ENCODE results near the gene ATAD5. TPM values are rescaled to one million over a fixed set of nuclear protein-coding genes. Genes with fewer than 3 reads are reported as not detected.

ATAD5 gene, protein sequence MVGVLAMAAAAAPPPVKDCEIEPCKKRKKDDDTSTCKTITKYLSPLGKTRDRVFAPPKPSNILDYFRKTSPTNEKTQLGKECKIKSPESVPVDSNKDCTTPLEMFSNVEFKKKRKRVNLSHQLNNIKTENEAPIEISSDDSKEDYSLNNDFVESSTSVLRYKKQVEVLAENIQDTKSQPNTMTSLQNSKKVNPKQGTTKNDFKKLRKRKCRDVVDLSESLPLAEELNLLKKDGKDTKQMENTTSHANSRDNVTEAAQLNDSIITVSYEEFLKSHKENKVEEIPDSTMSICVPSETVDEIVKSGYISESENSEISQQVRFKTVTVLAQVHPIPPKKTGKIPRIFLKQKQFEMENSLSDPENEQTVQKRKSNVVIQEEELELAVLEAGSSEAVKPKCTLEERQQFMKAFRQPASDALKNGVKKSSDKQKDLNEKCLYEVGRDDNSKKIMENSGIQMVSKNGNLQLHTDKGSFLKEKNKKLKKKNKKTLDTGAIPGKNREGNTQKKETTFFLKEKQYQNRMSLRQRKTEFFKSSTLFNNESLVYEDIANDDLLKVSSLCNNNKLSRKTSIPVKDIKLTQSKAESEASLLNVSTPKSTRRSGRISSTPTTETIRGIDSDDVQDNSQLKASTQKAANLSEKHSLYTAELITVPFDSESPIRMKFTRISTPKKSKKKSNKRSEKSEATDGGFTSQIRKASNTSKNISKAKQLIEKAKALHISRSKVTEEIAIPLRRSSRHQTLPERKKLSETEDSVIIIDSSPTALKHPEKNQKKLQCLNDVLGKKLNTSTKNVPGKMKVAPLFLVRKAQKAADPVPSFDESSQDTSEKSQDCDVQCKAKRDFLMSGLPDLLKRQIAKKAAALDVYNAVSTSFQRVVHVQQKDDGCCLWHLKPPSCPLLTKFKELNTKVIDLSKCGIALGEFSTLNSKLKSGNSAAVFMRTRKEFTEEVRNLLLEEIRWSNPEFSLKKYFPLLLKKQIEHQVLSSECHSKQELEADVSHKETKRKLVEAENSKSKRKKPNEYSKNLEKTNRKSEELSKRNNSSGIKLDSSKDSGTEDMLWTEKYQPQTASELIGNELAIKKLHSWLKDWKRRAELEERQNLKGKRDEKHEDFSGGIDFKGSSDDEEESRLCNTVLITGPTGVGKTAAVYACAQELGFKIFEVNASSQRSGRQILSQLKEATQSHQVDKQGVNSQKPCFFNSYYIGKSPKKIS (N-terminal part only)
- under 1 TPM; 0.35 to 0.95 (median 0.55) TPM for total RNA-seq
- under 1 TPM; 0.19 to 0.49 TPM for polyA plus RNA-seq

DNA sequence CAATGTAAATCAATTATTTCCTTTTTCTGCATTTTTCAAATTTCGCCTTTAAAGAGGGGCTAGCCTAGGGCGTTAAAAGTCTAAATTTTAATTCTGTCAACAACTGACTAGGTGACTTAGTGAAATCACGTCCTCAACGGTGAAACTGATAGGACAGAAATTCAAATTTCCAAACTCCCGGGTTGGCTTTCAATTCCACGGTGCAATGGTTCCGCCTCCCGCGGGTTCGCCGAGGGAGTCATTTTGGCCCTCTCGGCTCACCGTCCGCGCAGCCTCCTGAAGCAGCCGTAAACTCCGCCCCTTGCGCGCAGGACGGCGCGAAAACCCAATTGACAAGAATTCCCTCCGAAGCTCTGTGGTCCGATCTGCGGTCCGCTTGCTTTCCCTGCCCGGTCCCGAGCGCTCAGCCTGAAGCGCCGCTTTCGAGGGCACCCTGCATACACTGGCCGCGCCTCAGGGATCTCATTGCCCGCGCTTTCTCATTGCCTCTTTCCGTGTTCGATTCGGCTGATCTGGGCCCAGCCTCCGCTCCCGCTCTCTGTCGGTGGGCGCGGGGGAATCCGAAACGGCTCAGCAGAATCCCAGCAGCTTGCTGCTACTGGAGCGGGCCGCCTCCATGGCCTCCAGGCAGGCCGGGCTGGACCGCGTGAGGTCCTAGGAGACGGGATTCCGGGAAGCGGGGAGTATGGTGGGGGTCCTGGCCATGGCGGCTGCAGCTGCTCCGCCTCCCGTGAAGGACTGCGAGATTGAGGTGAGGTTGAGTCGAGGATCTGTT lies at the start of gene ATAD5:
TSS of gene ATAD5 (plus strand) at position 304 of the 775 bp plus-strand sequence. CDS start at position 686, 382 bp downstream.
- Histone ChIP-seq H3K27ac (no peak within 1 kb of the TSS), H3K9me3 (no peaks in the 10 kb centered on the region), H3K4me3 (peak within 1 kb of the TSS; percentile 65 to 82 (median 70)), H3K36me3 (no peaks in the 10 kb centered on the region), H3K27me3 (no peaks in the 10 kb centered on the region), H3K4me1 (peaks cover 0 to 9% (median 0%) of the 10 kb centered on the region in 3 donors)
- TF ChIP-seq, protein P1, sequence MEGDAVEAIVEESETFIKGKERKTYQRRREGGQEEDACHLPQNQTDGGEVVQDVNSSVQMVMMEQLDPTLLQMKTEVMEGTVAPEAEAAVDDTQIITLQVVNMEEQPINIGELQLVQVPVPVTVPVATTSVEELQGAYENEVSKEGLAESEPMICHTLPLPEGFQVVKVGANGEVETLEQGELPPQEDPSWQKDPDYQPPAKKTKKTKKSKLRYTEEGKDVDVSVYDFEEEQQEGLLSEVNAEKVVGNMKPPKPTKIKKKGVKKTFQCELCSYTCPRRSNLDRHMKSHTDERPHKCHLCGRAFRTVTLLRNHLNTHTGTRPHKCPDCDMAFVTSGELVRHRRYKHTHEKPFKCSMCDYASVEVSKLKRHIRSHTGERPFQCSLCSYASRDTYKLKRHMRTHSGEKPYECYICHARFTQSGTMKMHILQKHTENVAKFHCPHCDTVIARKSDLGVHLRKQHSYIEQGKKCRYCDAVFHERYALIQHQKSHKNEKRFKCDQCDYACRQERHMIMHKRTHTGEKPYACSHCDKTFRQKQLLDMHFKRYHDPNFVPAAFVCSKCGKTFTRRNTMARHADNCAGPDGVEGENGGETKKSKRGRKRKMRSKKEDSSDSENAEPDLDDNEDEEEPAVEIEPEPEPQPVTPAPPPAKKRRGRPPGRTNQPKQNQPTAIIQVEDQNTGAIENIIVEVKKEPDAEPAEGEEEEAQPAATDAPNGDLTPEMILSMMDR (IDR thresholded peaks at IDR 0.05) = no peak
- WGBS, 2 donors = 0 to 1% methylated on average over 59 of the region's 59 CpGs
- FAIRE-seq = no peak
- ATAC-seq = peak; percentile 99 to 100 (median 100)
- peak; percentile 82 to 94 (median 90) for DNase-seq
- intact Hi-C loops (cut with DNase I) = no loop called here

DNA sequence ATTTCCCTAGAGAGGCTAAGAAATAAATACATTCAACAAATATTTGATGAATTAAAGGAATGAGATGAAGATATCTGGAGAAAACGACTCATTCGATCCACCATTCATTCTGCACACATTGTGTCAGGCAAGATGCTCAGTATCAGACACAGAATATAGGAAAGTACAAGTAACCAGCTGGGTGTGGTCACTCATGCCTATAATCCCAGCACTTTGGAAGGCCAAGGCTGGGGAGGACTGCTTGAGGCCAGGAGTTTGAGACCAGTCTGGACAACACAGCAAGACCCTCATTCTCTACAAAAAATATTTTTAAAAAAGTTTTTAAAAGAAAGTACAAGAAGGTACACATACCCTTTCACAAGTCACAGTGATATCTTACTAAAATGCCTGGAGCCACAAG lies 49.6 kb upstream of the ATAD5 start:
- Histone ChIP-seq H3K4me1 (no peaks in the 10 kb centered on the region), H3K9me3 (no peaks in the 10 kb centered on the region), H3K27ac (no peak overlapping the region), H3K4me3 (no peak overlapping the region), H3K36me3 (peaks cover 0 to 4% (median 0%) of the 10 kb centered on the region in 3 donors), H3K27me3 (no peaks in the 10 kb centered on the region)
- no peak for FAIRE-seq
- DNase-seq = no peak
- ATAC-seq = no peak
- intact Hi-C loops (cut with DNase I) = no loop called here
- TF ChIP-seq, protein P1 (IDR thresholded peaks at IDR 0.05) = no peak
- 73 to 78% methylated on average over 2 of the region's 2 CpGs for WGBS, 2 donors

DNA sequence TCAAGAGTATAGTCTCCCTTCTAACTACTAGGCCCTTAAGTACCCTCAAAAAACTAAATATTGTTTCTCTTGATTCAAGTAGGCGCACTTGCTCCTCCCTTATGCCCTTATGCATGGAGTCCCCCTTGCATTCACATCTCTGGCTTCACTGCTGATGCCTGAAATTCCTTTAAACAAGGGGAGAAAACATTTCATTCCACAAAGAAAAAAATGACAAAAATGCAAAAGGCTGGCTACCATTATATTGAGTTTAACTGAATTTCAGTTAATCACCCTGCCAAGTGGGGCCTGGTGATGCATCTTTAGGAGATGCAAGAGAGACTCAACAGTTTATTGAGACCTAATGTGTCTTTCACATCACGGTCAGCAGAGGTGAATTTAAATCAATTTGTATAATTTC lies 42.8 kb upstream of the ATAD5 start:
- FAIRE-seq = no peak
- WGBS, 2 donors = 94 to 100% methylated on average over 2 of the region's 2 CpGs
- intact Hi-C loops (cut with DNase I) = no loop called here
- no peak for DNase-seq
- Histone ChIP-seq H3K9me3 (no peaks in the 10 kb centered on the region), H3K4me1 (no peaks in the 10 kb centered on the region), H3K27me3 (no peaks in the 10 kb centered on the region), H3K36me3 (peaks cover 0 to 10% (median 4%) of the 10 kb centered on the region in 3 donors), H3K27ac (no peak overlapping the region), H3K4me3 (no peak overlapping the region)
- TF ChIP-seq, protein P1 (IDR thresholded peaks at IDR 0.05) = no peak
- no peak for ATAC-seq

DNA sequence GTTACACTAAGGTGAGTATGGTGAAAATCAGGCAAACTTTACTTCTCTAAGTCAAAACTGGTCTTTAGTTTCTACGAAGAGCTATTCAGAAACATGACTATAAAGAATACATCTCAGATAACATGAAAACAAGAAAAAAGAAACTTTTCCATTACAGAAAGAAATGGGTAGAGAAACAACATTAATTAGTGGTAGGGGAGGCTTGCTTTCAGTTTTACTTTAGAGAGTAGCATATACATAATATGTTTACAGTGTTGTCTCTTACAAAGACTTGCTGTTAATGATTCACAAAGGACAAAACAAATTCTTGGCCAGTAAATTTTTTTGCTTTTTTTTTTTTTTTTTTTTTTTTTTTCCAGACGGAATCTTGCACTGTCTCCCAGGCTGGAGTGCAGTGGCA lies 41.5 kb upstream of the ATAD5 start:
- peaks cover 0 to 10% (median 4%) of the 10 kb centered on the region in 3 donors for H3K36me3 ChIP-seq
- no peak for FAIRE-seq

More for the DNA sequence above, 41.5 kb upstream of the ATAD5 start:
- Histone ChIP-seq H3K9me3 (no peaks in the 10 kb centered on the region), H3K4me3 (no peak overlapping the region), H3K4me1 (no peaks in the 10 kb centered on the region), H3K27ac (no peak overlapping the region), H3K27me3 (no peaks in the 10 kb centered on the region)
- ATAC-seq (no peak), DNase-seq (no peak)
- intact Hi-C loops (cut with DNase I) = no loop called here
- WGBS, 2 donors = 78 to 84% methylated on average over 2 of the region's 2 CpGs
- TF ChIP-seq, protein P1 (IDR thresholded peaks at IDR 0.05) = no peak
